Ramos (cell line): ENCODE results near the gene ZNF766.
"Not testable (repeated sequence)": the region's sequence is repeated elsewhere in the genome, so short reads cannot be mapped to it uniquely, and the experiment has no call there.

Experiments
- in situ Hi-C: fragments of 300-500 bp; cut with MboI; formaldehyde crosslinking; loops from one replicate; pipeline ENCODE4 v1.14.3; 2022; ENCODE audit warnings: low sequenced_read_pairs; ENCODE audit not compliant: unreplicated experiment

The ZNF766 gene

DNA sequence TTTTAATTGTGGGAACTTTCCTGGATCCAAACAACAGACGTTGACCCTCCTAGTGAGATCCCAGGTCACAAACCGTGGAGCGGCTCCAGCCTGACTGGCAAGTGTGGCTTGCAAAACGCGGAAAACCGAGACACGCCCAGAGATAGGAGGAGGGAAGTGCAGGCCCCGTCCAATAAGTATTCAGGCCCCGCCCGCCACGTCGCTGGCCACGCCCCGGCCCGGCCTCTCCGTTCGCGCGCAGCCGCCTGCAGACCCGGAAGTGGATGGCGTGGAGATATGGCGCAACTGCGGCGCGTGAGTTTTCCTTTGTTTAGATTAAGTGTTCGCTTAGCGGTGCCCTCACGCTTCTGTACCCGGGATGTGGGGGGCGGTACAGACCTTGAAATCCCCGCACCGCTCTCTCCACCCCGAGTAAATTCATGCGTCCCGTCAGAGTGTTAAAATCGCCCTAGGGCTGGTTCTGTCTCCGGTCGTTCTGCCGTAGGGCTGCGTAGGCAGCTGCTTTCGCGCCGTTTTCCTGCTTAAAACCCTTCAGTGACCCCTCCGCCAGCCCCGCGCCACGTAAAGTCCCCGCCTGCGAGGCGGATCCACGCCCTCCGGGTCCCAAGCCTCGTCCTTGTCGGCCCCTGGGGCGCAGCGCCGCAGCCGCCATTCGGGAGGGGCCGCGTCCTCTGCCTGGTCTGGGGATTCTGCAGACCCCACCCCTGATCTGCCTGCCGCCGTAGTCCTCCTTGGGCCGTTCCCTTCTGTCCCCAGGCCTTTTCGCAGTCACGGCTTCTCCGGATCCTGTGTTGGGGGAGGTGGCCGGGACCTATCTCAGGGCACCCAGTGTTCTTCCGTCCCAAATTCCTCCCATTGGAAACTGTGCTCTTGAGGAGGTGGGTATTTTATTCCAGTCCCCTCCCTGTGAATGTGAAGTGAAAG is at the start of gene ZNF766:
TSS of gene ZNF766 (plus strand) at position 250 of the 924 bp plus-strand sequence. CDS start at position 277, 27 bp downstream.
- in situ Hi-C loops = no loop called here

- in situ Hi-C loops = no loop called here
Measured at GRCh38 chr19:52219611-52220010, 49.8 kb upstream of the ZNF766 start.

DNA sequence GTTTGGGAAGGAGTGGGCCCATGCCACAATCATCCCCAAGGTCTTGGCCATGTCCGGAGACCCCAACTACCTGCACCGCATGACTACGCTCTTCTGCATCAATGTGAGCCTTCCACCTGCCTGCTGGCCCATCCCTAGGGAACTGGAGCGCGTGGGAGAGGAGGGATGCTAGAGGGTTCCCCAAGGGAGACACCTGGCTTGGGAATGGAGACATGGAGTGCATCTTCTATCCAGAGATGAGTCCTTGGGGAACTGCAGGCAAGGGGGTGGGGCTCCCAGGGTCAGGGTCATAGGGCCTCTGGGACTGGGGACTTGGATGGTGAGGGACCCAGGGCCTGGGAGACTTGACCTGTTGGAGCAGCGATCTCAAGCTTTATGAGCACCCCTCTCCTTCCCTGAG is 48.4 kb upstream of the ZNF766 start:
- in situ Hi-C loops = no loop called here

GRCh38 chr19:52221831-52222375 is 47.5 kb upstream of the ZNF766 start:
- in situ Hi-C loops = no loop called here

DNA sequence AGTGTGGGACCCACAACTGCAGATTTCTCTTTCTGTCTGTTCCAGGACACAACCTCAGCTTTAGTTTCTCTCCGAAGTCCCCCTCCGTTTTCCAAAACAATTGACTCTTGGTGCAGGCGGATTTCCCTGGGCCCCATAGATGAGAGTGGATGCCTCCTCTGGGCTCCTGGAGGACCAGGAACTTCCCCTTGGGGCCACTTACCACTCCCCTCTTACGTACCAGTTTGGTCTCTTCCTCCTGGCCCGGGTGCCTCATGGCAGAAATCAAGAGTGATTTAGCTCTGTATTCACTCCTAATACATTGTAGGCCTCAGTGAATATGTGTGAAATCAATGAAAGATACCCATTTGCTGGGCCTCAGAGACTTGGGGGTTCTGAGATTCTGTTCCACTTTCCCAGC is 45.2 kb upstream of the ZNF766 start:
- in situ Hi-C loops = no loop called here

DNA sequence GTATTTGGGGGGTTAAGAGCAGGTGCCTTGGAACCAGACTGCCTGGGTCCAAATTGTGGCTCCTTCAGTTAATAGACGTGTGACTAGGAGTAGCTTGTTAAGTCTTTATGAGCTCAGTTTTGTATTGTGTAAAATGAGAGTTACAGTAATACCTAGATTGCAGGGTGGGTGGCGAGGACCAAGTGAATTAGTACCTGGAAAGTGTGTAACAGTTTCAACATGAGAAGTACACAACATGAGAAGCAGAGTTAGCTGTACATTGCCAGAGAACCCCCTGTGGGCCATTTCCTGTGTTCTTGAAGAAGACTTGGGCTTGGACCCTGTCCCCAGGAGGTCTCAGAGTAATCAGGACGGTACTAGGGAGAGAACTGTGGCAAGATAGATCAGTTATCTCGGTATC is 42.7 kb upstream of the ZNF766 start:
- in situ Hi-C loops = loop anchor here (25.0 kb wide), 1 partner anchor 439 kb away; the partner anchor contains the start of gene FPR3

DNA sequence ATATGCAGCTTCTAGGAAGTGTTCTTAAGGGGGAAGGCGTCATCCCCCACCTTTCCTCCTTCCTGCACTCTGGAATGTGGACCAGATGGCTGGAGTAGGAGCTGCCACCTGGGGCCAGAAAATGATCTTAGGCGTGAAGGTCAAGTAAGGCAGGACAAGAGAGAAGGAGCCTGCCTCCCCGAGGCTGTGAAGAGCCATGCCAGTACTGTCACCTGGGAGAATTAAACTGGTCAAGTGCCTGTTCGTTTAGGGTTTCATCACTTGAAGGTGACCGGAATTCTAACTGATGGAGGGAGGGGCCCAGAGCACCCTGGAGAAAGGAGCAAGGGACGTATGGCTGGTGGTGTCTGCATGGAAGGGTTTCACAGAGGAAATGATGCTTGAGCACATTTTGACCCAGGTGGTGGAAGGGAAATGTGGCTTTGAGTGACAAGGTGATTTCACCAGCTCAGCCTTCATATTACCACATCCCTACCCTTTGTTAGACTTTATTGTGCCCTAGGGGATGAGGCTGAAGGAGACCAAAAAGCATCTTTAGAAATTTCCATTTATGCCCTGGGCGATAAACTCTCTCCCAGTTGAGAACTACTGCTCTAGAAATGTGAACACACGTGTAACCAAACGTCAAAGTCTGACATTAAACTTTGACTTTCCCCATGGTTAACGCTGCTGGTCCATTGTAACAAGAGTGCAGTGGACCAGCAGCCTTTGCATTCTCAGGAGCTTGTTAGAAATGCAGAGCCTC is 42.0 kb upstream of the ZNF766 start:
- in situ Hi-C loops = loop anchor here (25.0 kb wide), 1 partner anchor 440 kb away; the partner anchor contains the start of gene FPR3

GRCh38 chr19:52227980-52228379 is 41.4 kb upstream of the ZNF766 start:
- in situ Hi-C loops = loop anchor here (25.0 kb wide), 1 partner anchor 441 kb away; the partner anchor contains the start of gene FPR3

DNA sequence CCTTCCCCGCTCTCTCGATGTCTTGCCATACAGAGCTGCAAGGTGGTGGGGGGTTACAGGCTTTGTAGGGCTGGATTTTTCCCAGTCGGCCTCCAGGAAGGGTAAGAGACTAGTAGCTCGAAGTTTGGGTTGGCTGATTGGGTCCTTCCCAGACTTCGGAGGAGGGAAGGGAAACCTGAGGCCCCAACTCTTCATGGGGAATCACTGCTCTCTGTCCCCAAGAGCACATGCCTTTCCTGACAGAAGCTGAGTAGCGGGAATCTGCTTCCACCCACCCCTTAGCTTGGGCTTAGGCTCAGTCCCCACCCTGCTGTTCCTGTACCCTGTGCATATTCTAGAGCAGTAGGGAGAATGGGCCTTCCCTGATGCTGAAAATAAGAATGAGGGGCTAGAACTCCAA is 39.9 kb upstream of the ZNF766 start:
- in situ Hi-C loops = loop anchor here (25.0 kb wide), 1 partner anchor 442 kb away; the partner anchor contains the start of gene FPR3

DNA sequence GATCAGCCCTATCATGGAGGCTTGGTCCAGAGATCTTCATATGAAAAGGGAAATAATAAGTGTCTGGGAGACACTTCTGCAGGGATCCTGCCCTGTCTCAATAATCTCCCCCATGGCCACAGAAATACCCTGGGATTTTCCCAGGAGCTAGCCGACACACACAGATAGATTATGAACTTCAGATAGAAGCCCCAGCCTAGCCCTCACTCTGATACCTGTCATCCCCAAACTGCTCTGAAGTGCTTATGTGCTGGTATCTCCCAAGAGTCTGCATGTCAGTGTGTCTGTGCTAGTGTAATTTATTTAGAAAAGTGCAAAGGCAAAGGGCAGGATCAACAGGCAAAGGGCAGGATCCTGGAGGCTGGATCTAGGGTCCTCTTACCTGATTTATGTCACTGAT is 38.7 kb upstream of the ZNF766 start:
- in situ Hi-C loops = loop anchor here (10.0 to 25.0 kb wide), 2 partner anchors 86 to 443 kb away; partner anchors contain the start of gene FPR3

DNA sequence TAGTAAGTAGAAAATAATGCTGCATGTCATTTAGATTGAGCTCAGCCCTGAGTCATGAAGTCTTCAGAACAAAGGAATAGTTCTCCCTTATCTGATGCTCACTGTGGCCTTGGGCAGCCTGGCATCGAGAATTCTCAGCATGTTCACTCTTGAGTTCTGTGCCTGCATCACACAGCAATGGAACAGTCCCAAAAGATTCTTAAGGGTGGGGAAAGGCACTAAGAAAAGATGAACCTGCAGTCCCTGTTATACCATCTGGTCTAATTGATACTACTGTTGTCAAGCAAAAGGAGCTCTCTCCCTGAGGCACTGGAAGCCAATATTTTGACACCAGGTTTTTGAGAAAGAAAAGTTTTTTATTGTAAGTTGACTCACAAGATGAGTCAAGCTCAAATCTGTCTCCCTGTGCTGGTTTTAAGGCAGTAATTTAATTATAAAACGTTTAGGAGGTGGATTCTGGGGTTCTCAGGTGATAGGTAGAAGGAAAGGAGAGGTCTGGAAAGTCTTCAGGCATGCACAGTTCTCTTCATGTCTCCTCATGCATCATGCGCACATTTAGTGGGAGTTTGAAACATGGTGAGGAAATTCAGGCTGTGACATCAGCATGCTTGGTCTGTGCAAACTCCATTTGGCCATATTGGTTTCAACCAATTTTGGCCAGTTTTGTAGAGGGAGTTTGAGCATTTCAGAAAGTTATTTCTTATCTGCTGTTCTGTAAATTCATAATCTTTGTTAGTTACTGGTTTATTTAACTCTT is 38.1 kb upstream of the ZNF766 start:
- in situ Hi-C loops = loop anchor here (10.0 to 25.0 kb wide), 2 partner anchors 87 to 444 kb away; partner anchors contain the start of gene FPR3

DNA sequence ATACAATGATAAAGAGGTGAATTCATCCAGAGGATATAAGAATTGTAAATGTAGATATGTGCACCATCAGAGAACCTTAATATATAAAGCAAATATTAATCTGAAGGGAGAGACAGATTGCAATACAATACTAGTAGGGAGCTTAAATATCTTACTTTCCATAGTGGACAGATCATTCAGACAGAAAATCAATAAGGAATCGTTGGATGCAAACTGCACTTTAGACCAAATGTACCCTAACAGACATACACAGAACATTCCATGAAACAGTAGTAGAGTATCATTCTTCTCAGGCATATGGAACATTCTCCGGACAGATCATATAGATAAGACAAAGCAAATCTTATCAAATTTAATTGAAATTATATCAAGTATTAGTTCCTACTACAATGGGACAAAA is 35.0 kb upstream of the ZNF766 start:
- in situ Hi-C loops = loop anchor here (10.0 to 25.0 kb wide), 2 partner anchors 90 to 447 kb away; partner anchors contain the start of gene FPR3

DNA sequence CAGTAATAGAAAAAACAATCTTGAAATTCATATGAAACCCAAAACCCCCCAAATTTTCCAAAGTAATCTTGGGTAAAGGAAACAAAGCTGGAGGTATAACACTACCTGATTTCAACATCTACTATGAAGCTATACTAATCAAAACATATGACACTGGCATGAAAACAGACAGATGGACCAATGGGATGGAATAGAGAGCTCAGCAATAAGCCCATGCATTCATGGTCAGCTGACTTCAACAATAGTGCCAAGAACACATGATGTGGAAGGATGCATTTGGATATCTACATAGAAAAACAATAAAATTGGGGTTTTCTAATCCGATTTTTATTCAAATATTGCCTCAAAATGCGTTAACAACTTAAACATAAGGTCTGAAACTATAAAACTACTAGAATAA is 32.2 kb upstream of the ZNF766 start:
- in situ Hi-C loops = loop anchor here (10.0 to 25.0 kb wide), 2 partner anchors 92 to 450 kb away; partner anchors contain the start of gene FPR3

- in situ Hi-C loops = loop anchor here (10.0 to 25.0 kb wide), 2 partner anchors 93 to 451 kb away; partner anchors contain the start of gene FPR3
Measured at GRCh38 chr19:52237771-52238400, 31.5 kb upstream of the ZNF766 start.

GRCh38 chr19:52244021-52244420 is 25.4 kb upstream of the ZNF766 start:
- in situ Hi-C loops = loop anchor here (25.0 kb wide), 1 partner anchor 457 kb away; the partner anchor contains the start of gene FPR3

- in situ Hi-C loops = loop anchor here (25.0 kb wide), 1 partner anchor 461 kb away; the partner anchor contains the start of gene FPR3
Measured at GRCh38 chr19:52248241-52248640, 21.1 kb upstream of the ZNF766 start.

GRCh38 chr19:52258426-52258825 is 11.0 kb upstream of the ZNF766 start:
- in situ Hi-C loops = no loop called here

GRCh38 chr19:52265556-52265955 is 3.8 kb upstream of the ZNF766 start:
- in situ Hi-C loops = not testable (repeated sequence)
